Left forelimb (tissue), 1 donor: Measurements from ENCODE around the gene GMIP.
"Not testable (repeated sequence)": the region's sequence is repeated elsewhere in the genome, so short reads cannot be mapped to it uniquely, and the experiment has no call there.

Source experiments
- DNase-seq: peaks from one replicate; pipeline ENCODE4 v3.0.0-alpha.2; 2018; ENCODE audit warnings: low spot score

Gene GMIP

DNA sequence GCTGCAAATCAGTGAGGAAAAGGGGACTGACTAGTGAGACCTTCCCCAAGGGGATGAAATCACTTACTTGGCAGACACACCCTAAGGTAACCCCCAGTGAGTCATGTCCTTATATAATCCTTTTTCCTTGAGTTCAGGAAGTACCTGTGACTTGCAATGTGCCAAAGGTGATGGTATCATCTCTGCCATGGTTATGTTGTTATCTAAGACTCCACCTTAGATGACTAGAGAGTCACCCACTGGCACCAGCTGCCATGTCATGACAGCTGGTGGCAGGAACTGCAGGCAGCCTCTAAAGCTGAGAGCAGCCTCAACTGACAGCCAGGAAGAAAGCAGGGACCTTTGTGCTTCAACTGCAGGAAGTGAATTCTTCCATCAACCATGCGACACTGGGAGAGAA is 37.4 kb downstream of the GMIP start:
- no peak for DNase-seq

- no peak for DNase-seq
Measured at GRCh38 chr19:19602713-19603324, 40.6 kb downstream of the GMIP start.

GRCh38 chr19:19602136-19602712 is 41.2 kb downstream of the GMIP start:
- no peak for DNase-seq

GRCh38 chr19:19600793-19601330 is 42.6 kb downstream of the GMIP start:
- no peak for DNase-seq

DNA sequence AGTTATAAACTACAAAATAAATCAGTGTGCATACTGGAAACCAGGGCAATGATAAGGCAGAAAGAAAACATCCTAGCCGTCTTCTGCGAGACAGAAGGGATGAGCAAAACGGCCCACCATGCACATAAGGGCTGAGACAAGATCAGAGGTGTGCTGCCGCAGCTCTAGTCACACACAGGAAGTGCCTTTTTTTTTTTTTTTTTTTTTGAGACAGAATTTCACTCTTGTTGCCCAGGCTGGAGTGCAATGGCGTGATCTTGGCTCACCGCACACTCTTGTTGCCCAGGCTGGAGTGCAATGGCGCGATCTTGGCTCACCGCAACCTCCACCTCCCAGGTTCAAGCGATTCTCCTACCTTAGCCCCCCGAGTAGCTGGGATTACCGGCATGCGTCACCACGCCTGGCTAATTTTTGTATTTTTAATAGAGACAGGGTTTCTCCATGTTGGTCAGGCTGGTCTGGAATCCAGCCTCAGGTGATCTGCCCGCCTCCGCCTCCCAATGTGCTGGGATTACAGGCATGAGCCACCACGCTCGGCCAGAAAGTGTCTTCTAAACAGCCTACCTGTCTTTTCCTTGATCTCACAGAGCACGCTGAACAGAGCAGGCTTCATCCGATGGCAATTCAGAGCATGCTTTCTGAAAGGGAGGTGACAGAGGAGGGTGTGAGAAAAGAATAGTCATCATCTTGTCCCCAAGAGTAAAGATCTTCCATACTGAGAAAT is 44.6 kb downstream of the GMIP start:
- DNase-seq, result not testable (repeated sequence)

DNA sequence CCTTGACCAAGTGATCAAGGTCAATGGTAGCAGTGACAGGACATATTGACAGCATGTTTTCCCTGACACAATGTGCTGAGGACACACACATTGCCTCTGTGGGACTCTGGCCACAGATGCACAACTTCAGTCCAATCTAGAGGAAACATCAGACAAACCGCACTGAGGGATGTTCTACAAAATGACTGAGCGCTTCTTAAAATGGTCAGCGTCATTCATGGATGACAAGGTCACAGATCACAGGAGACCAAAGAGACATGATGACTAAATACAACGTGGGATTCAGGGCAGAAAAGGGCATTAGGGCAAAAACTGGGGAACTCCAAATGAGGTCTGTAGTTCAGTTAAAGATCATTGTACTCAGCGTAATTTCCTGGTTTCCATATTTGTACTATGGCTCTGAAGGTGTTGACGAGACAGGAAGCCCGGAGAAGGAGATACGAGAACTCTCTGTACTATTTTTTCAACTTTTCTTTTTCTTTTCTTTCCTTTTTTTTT is 45.6 kb downstream of the GMIP start:
- no peak for DNase-seq

- DNase-seq, result no peak
Measured at GRCh38 chr19:19595171-19595701, 48.2 kb downstream of the GMIP start.

DNA sequence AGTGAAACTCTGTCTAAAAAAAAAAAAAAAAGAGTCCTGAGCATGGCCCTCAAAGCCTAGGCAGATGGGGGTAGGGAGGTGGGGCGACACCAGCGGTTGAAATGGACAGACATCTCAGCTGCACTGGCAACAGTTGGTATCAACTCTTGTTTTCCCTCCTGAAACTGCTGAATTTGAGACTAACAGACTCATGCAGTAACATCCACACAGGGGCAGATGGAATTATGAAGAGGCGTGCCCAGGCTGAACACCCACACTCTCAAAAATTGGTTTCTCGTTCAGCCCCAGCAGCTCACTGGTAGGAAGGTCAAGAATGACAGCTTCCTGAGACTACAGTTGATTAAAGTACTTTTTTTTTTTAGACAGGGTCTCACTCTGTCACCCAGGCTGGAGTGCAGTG is 49.1 kb downstream of the GMIP start:
- no peak for DNase-seq

DNA sequence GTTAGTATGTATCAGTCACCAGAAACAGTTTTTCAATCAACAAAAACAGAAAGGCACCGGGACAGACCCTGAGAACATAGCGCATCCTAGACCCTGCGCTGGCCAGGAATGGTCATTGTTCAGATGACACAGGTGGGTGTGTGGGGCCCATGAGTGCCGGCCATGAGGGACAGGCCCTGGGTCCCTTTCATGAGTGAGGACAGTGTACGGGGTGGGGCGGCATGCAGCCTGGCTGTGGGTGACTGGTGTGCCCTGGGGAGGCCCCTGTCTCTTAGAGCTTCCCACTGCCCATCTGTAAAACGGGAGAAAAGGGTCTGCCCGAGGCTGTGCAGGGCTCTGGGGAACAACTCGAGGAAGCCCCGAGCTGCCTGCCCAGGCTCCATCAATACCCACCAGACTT is 50.8 kb downstream of the GMIP start:
- no peak for DNase-seq

DNA sequence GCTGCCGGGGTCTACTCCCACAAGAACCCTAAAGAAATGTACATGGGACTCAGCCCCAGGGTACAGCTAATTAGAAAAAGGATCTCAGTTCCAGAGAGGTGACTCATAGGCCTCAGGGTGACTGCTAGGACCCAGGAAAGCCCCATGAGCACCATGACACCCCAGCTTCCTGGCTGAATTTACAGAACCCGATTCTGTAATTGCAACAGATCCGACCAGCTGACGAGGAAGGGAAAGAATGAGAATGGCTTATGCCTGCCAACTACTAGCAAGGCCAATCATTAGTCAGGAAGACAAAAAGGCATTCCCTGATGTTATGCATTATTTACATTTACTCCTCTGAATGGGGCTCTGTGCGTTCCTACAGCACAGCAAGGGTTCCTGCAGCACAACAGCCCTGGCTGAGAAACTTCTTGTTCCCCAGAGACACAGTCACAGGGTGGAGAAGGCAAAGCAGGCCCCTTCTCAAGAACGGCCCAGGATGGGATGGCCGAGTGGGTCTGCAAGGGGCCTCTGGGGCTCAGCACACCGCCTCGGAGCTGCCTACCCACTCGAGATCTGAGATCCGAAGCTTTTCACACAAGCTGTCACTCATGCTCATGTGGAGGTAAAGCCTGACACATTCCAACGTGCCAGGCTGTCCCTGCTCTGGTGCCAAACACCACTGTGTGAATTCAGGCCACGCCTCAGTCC is 52.2 kb downstream of the GMIP start:
- DNase-seq, result no peak

- no peak for DNase-seq
Measured at GRCh38 chr19:19588546-19588945, 54.9 kb downstream of the GMIP start.

DNA sequence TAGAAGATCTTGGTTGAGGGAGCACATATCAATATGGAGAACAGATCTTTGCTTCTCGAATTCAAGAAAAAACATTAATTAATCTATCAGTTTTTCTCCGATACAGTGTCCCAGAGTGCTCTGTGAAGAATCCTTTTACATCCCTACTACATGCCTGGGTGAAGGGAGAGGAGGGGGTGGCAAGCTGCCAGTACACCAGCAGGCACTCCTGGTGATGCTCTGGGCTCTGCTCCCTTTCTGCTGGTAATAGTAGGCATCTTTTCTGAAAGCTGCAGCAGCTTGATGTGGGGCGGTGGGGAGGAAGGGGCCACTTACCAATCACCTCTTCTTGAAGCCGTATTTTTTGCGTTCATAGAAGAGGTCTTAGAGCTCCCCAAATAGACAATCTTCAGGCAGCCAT is 55.7 kb downstream of the GMIP start:
- DNase-seq, result no peak

- DNase-seq, result no peak
Measured at GRCh38 chr19:19584356-19584755, 59.1 kb downstream of the GMIP start.

DNA sequence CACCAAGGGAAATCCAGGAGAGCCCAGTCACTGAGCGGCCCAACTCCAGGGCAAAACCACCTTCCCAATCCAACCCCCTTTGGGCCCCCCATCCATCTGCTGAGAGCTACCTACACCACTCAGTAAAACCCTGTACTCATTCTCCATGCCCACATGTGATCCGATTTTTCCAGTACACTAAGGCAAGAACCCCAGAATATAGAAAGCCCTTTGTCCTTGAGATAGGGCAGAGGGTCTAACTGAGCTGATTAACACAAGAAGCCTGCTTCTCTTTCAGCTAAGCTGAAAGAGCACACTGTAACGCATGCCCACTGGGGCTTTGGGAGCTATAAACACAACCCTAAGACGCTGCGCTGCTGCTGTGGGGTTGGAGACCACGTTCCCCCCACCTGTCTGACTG is 61.0 kb downstream of the GMIP start:
- DNase-seq, result no peak

- DNase-seq, result no peak
Measured at GRCh38 chr19:19581391-19581790, 62.1 kb downstream of the GMIP start.

DNA sequence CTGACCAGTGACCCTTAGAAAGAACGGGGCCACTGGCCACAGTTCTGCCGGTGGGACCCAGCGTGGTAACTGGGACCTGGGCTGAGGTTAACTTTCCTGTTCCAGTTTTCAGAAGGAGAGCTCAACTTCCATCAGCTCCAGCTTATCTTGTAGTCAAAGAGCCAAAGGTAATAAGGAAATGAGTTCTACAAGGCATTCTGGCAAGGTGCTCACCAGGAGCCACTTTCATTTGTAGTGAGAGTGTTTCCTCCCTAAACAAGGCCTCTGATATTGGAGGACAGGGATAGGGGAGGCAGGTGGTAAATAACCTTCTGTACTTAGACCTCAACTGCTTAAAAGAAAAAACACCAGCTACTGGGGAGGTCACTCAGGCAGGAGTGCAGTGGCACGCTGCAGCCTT is 63.0 kb downstream of the GMIP start:
- no peak for DNase-seq

GRCh38 chr19:19579533-19580361 is 63.7 kb downstream of the GMIP start:
- no peak for DNase-seq
